ENCODE results near the gene DNAH17. TPM values are rescaled to one million over a fixed set of nuclear protein-coding genes. Genes with fewer than 3 reads are reported as not detected.
"Not testable (repeated sequence)": the region's sequence is repeated elsewhere in the genome, so short reads cannot be mapped to it uniquely, and the experiment has no call there.

The DNAH17 gene
- total RNA-seq, 4 donors from 2014 or later = under 0.01 TPM; not detected in 3

- Histone ChIP-seq H3K27me3 (peaks cover 18% of the 10 kb centered on the region), H3K27ac (no peak overlapping the region), H3K9me3 (no peaks in the 10 kb centered on the region), H3K4me3 (no peak overlapping the region), H3K4me1 (no peaks in the 10 kb centered on the region), H3K36me3 (no peaks in the 10 kb centered on the region)
- intact Hi-C loops (cut with DNase I; ENCODE audit: low total_unique reads) = no loop called here
- DNase-seq = no peak
- in situ Hi-C loops (cut with MboI; ENCODE audit: low pct_ligation_motif_present in 1 of 4, low pct_unique_long_range_greater_than_20kb in 1 of 4, low sequenced_read_pairs in 3 of 4) = loop anchor here in 1 of 4 donors (25.0 kb wide), 1 partner anchor 208 kb away; no protein-coding TSS in a partner anchor
- no peak for TF ChIP-seq POLR2AphosphoS5 (IDR thresholded peaks at IDR 0.05)
- TF ChIP-seq EP300 (IDR thresholded peaks at IDR 0.05; ENCODE audit: low read depth) = no peak
- TF ChIP-seq POLR2A (IDR thresholded peaks at IDR 0.05) = no peak
- no peak for TF ChIP-seq CTCF (IDR thresholded peaks at IDR 0.05)
- WGBS, 2 donors (ENCODE audit: low coverage in 1 of 2) = 77% methylated on average over 16 to 21 of the region's 21 CpGs
These were observed 72.9 kb downstream of the DNAH17 start for GRCh38 chr17:78504156-78504925.

DNA sequence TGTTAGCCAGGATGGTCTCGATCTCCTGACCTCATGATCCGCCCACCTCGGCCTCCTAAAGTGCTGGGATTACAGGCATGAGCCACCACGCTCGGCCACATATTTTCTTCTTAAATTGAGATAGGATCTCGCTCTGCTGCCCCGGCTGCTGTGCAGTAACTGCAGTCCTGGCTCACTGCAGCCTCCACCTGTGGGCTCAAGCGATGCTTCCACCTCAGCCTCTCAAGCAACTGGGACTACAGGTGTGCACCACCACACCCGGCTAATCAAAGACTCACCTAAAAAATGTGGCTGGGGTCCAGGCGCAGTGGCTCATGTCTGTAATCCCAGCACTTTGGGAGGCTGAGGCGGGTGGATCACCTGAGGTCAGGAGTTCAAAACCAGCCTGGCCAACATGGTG is 73.8 kb downstream of the DNAH17 start:
- in situ Hi-C loops (cut with MboI; ENCODE audit: low pct_ligation_motif_present in 1 of 4, low pct_unique_long_range_greater_than_20kb in 1 of 4, low sequenced_read_pairs in 3 of 4) = loop anchor here in 1 of 4 donors (25.0 kb wide), 1 partner anchor 209 kb away; no protein-coding TSS in a partner anchor

DNA sequence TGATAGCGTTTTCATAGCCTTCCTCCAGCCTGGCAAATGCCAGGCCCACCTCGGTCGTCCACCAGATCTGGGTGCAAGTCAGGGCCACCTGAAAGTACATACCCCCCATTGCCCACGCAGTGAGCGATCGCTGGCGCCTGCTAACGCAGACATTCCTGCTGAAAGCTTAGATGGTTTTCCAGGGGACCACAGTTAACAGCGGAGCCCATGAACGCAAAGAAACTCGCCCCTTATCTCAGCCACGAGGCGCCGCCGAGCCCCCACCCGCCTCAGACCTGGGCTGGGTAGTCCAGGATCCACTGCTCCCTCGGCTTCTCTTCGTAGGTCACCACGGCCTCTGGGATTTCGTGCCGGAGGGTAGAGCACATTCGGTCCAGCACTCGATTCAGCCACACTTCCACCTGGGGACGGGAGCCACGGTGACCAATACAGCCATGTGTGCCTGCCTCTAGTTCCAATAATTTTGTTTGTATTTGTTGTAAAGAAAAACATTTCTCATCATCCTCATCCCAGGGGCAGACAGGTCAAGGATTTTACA is 74.5 kb downstream of the DNAH17 start:
- intact Hi-C loops (cut with DNase I; ENCODE audit: low total_unique reads) (no loop called here), in situ Hi-C loops (cut with MboI; ENCODE audit: low pct_ligation_motif_present in 1 of 4, low pct_unique_long_range_greater_than_20kb in 1 of 4, low sequenced_read_pairs in 3 of 4) (loop anchor here in 1 of 4 donors (25.0 kb wide), 1 partner anchor 210 kb away; no protein-coding TSS in a partner anchor)

More for the DNA sequence above, 73.8 kb downstream of the DNAH17 start:
- H3K27ac ChIP-seq; H3K4me1 ChIP-seq; intact Hi-C loops (cut with DNase I; ENCODE audit: low total_unique reads); DNase-seq; H3K36me3 ChIP-seq; H3K4me3 ChIP-seq; H3K9me3 ChIP-seq: not testable (repeated sequence)
- peaks cover 18% of the 10 kb centered on the region for H3K27me3 ChIP-seq
- 96% methylated on average over 11 of the region's 11 CpGs; no CpG with 5 or more reads in 1 of the 2 donors for WGBS, 2 donors (ENCODE audit: low coverage in 1 of 2)

GRCh38 chr17:78501241-78502036 is 75.8 kb downstream of the DNAH17 start:
- Histone ChIP-seq H3K4me1 (no peaks in the 10 kb centered on the region), H3K27me3 (peaks cover 18% of the 10 kb centered on the region), H3K4me3 (no peak overlapping the region), H3K36me3 (no peaks in the 10 kb centered on the region), H3K27ac (no peak overlapping the region), H3K9me3 (no peaks in the 10 kb centered on the region)
- intact Hi-C loops (cut with DNase I; ENCODE audit: low total_unique reads) (no loop called here), in situ Hi-C loops (cut with MboI; ENCODE audit: low pct_ligation_motif_present in 1 of 4, low pct_unique_long_range_greater_than_20kb in 1 of 4, low sequenced_read_pairs in 3 of 4) (loop anchor here in 1 of 4 donors (25.0 kb wide), 1 partner anchor 211 kb away; no protein-coding TSS in a partner anchor)
- no peak for DNase-seq
- 87% methylated on average over 25 of the region's 27 CpGs; no CpG with 5 or more reads in 1 of the 2 donors for WGBS, 2 donors (ENCODE audit: low coverage in 1 of 2)
- no peak for TF ChIP-seq POLR2AphosphoS5 (IDR thresholded peaks at IDR 0.05)
- TF ChIP-seq EP300 (IDR thresholded peaks at IDR 0.05; ENCODE audit: low read depth) = no peak
- no peak for TF ChIP-seq POLR2A (IDR thresholded peaks at IDR 0.05)
- no peak for TF ChIP-seq CTCF (IDR thresholded peaks at IDR 0.05)

More for the DNA sequence above, 74.5 kb downstream of the DNAH17 start:
- H3K4me1 ChIP-seq = no peaks in the 10 kb centered on the region
- H3K27ac ChIP-seq = no peak overlapping the region
- 58 to 87% methylated on average over 3 to 25 of the region's 25 CpGs for WGBS, 2 donors (ENCODE audit: low coverage in 1 of 2)
- TF ChIP-seq CTCF (IDR thresholded peaks at IDR 0.05) (no peak), POLR2A (IDR thresholded peaks at IDR 0.05) (no peak), POLR2AphosphoS5 (IDR thresholded peaks at IDR 0.05) (no peak), EP300 (IDR thresholded peaks at IDR 0.05; ENCODE audit: low read depth) (no peak)
- DNase-seq = no peak
- no peaks in the 10 kb centered on the region for H3K9me3 ChIP-seq
- peaks cover 18% of the 10 kb centered on the region for H3K27me3 ChIP-seq
- no peaks in the 10 kb centered on the region for H3K36me3 ChIP-seq
- no peak overlapping the region for H3K4me3 ChIP-seq

Measured in transverse colon (tissue), 4 donors.